GM13976 (cell line): ENCODE results near the gene CNPY3.

Experiments used
- DNase-seq: peaks from one replicate; pipeline ENCODE4 v3.0.0; 2012; ENCODE audit warnings: low spot score
- CTCF ChIP-seq: IDR thresholded peaks from 2 replicates; pipeline ENCODE4 v1.5.1; 2012; ENCODE audit warnings: borderline replicate concordance, mild to moderate bottlenecking; ENCODE audit not compliant: insufficient read depth; ENCODE audit errors: extremely low read depth, missing control alignments, control extremely low read depth
- in situ Hi-C: fragments of 300-500 bp; cut with MboI; formaldehyde crosslinking; loops from one replicate; pipeline ENCODE4 v1.12.0; 2022; ENCODE audit warnings: low sequenced_read_pairs, mixed read lengths, inconsistent platforms; ENCODE audit not compliant: unreplicated experiment

CNPY3 gene

DNA sequence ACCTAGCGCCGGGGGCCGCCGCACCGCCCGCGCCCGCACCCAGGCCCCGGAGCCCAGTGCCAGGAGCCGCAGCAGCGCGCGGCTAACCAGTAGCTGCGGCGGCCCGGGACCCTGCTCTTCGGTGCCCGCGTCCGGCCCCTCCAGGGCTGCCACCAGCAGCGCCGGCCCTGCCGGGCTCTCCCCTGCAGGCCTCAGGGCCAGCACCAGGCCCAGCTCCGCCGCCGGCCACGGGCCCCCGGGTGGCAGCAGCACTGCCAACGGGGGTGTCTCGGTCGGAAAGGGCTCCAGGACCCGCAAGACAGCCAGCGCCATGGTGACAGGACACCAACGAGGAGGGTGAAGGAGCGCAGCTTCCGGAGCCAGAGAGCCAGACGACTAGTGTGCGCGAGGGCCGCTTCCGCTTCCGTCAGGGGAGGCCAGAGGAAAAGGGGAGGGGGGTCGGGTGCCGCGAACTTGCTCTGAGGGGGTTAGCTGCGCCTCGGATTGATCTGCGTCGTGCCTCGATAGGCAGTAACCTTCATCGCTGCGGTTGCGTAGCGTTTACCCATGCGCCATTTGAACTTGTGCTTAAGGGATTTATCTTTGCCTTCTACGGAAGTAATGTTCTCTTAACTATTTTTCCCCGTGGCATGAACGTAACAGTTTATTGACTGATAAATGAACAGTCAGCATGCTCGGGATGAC lies 49.7 kb downstream of the CNPY3 start, which contains the start of gene PEX6:
Gene PEX6, minus strand, starts transcription at position 343 of the 684 bp plus-strand sequence. Its CDS starts 31 bp downstream, at position 312.
- peak; percentile 95 for DNase-seq
- TF ChIP-seq CTCF = no peak
- in situ Hi-C loops = no loop called here

- DNase-seq = no peak
- in situ Hi-C loops = no loop called here
- no peak for TF ChIP-seq CTCF
Measured at GRCh38 chr6:42979523-42980177, 50.4 kb downstream of the CNPY3 start.

DNA sequence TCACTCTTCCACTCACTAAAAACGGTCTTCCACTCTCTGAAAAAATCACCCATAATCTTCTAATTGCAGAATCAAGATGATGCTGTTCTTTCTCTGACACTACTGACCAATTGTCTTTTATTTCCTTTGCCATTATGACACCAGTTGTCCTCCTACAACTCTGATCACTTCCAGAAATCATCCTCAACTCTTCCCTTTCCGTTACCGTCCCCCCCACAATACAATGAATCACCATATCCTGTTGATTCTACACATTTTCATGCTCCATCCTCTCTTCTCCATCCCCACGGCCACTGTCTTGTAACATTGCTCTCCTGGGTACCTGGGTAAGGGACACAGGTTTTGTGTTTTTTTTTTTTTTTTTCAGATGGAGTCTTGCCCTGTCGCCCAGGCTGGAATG lies 52.6 kb downstream of the CNPY3 start:
- TF ChIP-seq CTCF = no peak
- DNase-seq = no peak
- in situ Hi-C loops = no loop called here

DNA sequence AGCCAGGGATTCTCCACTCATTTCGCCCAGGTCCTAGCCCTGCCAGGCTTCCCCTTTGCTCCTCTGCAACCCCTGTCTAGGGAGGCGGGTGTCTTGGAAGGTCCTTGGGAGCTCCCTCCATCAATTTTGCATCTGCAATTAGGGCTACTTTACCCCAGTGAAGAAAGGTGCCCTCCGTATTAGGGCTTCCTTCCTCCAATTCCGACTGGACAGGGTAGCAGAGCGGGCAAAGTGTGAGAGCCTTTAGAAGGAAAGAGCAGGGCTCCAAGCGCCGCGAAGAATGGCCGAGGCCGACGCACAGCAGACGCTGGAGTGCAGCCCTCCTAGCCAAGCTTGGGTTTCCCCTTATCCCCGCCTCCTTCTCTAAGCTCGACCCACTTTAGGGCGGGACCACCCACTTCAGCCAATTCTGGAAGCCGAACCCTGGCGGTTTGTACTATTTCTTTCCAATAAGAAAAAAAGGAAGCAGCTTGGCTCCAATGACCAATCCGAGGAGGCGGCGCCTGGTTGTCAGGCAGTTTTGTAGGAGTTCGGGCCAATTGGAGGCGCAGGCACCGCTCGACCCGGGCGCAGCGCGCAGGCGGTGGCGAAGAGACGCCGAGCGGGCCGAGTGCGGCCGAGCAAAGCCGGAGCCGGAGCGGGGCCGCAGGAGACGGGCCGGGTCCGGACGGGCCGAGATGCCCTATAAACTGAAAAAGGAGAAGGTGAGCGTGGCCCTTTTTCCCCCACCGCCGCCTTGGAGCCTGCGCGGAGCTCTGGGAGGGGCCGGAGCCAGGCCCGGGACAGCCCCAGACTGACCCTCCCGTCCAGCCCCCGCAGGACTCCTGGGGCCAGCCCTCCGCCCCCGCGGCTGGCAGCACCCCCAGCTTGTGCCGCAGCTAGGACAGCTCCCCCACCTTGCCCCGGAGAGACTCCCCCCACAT lies 55.0 kb downstream of the CNPY3 start, which contains the start of gene PPP2R5D:
Gene PPP2R5D, plus strand, starts transcription at position 570 of the 923 bp plus-strand sequence. Its CDS starts 108 bp downstream, at position 678.
- in situ Hi-C loops = no loop called here
- DNase-seq = peak; percentile 97
- TF ChIP-seq CTCF = no peak

- in situ Hi-C loops = no loop called here
- TF ChIP-seq CTCF = no peak
- no peak for DNase-seq
Measured at GRCh38 chr6:42984924-42985475, 55.7 kb downstream of the CNPY3 start.
